Lung (tissue), 12 donors: ENCODE data around the gene FAM114A2. TPM values are rescaled to one million over a fixed set of nuclear protein-coding genes. Genes with fewer than 3 reads are reported as not detected.
A peak's percentile ranks its signal among the peaks of the same experiment; 100 is the strongest.

Experiments used
- ATAC-seq: fragments of 200-7000 bp; cut with Tn5 transposase; one replicate; pipeline ENCODE4 v1.9.1; 2020; ENCODE audit warnings: moderate number of reproducible peaks; ENCODE audit not compliant: insufficient read depth, low FRiP score
- DNase-seq, 3 donors: peaks; one replicate each; pipeline ENCODE4 v3.0.0-alpha.2; 2013 to 2017
- H3K27ac ChIP-seq, 2 donors: one replicate each; pipeline ENCODE4 v1.5.1; 2013; ENCODE audit warnings: mild to moderate bottlenecking in 2 of 2, moderate library complexity in 2 of 2, control low read depth in 1 of 2, inconsistent platforms in 1 of 2, low read depth in 1 of 2, low read length in 1 of 2
- H3K27me3 ChIP-seq, 3 donors: one replicate each; pipeline ENCODE4 v1.5.1; 2013; ENCODE audit warnings: low read length in 2 of 3; ENCODE audit not compliant: control insufficient read depth in 3 of 3, insufficient read depth in 3 of 3
- H3K36me3 ChIP-seq, 4 donors: one replicate each; pipeline ENCODE4 v1.5.1; 2013; ENCODE audit warnings: low read length in 4 of 4, mild to moderate bottlenecking in 1 of 4, moderate library complexity in 1 of 4; ENCODE audit not compliant: control insufficient read depth in 4 of 4, insufficient read depth in 4 of 4
- H3K4me1 ChIP-seq, 5 donors: one replicate each; pipeline ENCODE4 v1.5.1; 2013; ENCODE audit warnings: low read length in 5 of 5, mild to moderate bottlenecking in 2 of 5, moderate library complexity in 1 of 5; ENCODE audit not compliant: control insufficient read depth in 5 of 5, insufficient read depth in 5 of 5
- H3K4me3 ChIP-seq: one replicate; pipeline ENCODE4 v1.5.1; 2013; ENCODE audit warnings: mild to moderate bottlenecking, control low read depth, moderate library complexity
- H3K9ac ChIP-seq, 2 donors: one replicate each; pipeline ENCODE4 v1.5.1; 2013; ENCODE audit warnings: low read length in 2 of 2, control low read depth in 1 of 2; ENCODE audit not compliant: insufficient read depth in 1 of 2
- H3K9me3 ChIP-seq, 4 donors: one replicate each; pipeline ENCODE4 v1.5.1; 2013; ENCODE audit warnings: low read length in 3 of 4, mild to moderate bottlenecking in 1 of 4, moderate library complexity in 1 of 4; ENCODE audit not compliant: control insufficient read depth in 4 of 4, insufficient read depth in 3 of 4
- WGBS, 2 donors: extraction: QIAGEN DNeasy Blood & Tissue Kit; methylation state at CpG; one replicate each; pipeline ENCODE4 v1.1.7; 2013; 5-methylcytosine and 5-hydroxymethylcytosine counted together
- polyA plus RNA-seq, 2 donors: library from polyadenylated mRNA; stranded (reverse); fragments of 200-250 nt; gene quantifications; one replicate each; pipeline ENCODE4 v1.2.1, GENCODE V29; 2013
- total RNA-seq, 2 donors: library from RNA; depleted of rRNA in 1 of 2; stranded (reverse); fragments of >200 nt in 1 of 2; gene quantifications; one replicate each; pipeline ENCODE4 v1.2.1, GENCODE V29; 2014 to 2021
- TF ChIP-seq, protein P1 (sequence below): IDR thresholded peaks from 2 replicates; pipeline ENCODE4 v1.5.1; 2012; ENCODE audit warnings: mild to moderate bottlenecking; ENCODE audit errors: control extremely low read depth, extremely low read depth
- donor health status: control.
- donor health status: control.
- donor health status: Bipolar disorder and iron deficiency.
- donor health status: healthy.
- donor health status: DM: yes; HTN: yes; CAD: no.

Gene FAM114A2
- total and polyA plus RNA-seq, 4 donors = 7.3 to 49.7 (median 26.6) TPM

DNA sequence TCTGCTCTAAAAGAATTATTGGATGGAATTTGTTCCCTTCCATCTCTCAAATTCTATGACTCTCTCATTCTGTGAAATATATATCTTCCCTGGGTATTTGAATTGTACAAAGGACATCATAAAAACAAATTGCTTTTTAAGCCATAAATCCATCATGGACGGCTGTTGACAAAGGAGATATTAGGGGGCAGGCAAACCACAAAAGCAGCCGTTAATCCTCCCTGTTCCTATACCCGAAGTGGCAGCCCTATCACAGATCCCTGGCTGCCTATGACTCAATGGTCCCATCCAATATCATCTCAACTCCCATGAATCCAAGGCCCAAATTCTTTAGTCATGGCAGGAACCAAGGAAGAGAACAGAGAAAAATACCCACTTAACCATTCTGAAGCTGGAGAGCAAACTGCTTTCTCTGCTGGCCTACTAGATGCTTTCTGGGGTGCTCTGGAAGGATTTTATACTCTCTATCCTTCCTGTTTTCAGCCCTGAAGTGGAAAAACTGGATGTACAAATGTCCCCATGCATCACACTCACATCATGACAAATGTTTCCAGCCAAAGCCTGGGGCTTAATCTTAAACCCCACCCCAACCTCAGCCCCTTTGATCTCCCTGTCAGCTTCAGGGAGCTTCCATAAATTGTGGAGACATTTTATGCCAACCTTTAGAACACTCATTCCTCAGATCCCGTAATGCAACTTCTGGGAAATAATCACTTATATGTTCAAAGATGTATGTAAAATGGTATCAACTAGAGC is 59.5 kb downstream of the FAM114A2 start:
- 59 to 77% methylated on average over 4 of the region's 4 CpGs for WGBS, 2 donors
- Histone ChIP-seq H3K4me3 (no peak overlapping the region), H3K36me3 (no peaks in the 10 kb centered on the region), H3K27me3 (peaks cover 0 to 4% (median 0%) of the 10 kb centered on the region in 3 donors), H3K27ac (no peak overlapping the region), H3K9me3 (peaks cover 0 to 2% (median 0%) of the 10 kb centered on the region in 4 donors), H3K4me1 (no peaks in the 10 kb centered on the region), H3K9ac (no peak overlapping the region)
- ATAC-seq = no peak
- TF ChIP-seq, protein P1, sequence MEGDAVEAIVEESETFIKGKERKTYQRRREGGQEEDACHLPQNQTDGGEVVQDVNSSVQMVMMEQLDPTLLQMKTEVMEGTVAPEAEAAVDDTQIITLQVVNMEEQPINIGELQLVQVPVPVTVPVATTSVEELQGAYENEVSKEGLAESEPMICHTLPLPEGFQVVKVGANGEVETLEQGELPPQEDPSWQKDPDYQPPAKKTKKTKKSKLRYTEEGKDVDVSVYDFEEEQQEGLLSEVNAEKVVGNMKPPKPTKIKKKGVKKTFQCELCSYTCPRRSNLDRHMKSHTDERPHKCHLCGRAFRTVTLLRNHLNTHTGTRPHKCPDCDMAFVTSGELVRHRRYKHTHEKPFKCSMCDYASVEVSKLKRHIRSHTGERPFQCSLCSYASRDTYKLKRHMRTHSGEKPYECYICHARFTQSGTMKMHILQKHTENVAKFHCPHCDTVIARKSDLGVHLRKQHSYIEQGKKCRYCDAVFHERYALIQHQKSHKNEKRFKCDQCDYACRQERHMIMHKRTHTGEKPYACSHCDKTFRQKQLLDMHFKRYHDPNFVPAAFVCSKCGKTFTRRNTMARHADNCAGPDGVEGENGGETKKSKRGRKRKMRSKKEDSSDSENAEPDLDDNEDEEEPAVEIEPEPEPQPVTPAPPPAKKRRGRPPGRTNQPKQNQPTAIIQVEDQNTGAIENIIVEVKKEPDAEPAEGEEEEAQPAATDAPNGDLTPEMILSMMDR = no peak
- DNase-seq = no peak

DNA sequence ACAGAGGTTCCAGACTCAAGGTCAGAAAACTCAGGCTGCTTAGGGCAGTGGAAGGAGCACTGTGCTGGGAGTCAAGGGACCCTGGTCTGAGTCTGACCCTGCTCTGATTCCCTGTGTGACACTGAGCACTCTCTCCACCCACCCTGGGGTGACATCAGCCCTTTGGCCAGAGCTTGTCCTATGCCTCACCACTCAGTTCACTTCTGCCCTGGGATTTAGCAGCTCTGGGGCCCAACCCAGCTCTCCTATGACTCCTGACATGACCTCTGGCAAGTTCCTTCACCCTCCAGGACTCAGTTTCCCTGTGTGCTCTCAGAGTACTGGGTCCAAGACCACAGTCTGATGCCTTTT is 63.9 kb downstream of the FAM114A2 start:
- Histone ChIP-seq H3K27me3 (peaks cover 0 to 4% (median 0%) of the 10 kb centered on the region in 3 donors), H3K4me1 (peaks cover 0 to 8% (median 0%) of the 10 kb centered on the region in 5 donors), H3K9ac (no peak overlapping the region), H3K4me3 (no peak overlapping the region), H3K9me3 (peaks cover 0 to 2% (median 0%) of the 10 kb centered on the region in 4 donors), H3K27ac (no peak overlapping the region), H3K36me3 (no peaks in the 10 kb centered on the region)
- no peak for DNase-seq
- TF ChIP-seq, protein P1 = no peak
- ATAC-seq = no peak

DNA sequence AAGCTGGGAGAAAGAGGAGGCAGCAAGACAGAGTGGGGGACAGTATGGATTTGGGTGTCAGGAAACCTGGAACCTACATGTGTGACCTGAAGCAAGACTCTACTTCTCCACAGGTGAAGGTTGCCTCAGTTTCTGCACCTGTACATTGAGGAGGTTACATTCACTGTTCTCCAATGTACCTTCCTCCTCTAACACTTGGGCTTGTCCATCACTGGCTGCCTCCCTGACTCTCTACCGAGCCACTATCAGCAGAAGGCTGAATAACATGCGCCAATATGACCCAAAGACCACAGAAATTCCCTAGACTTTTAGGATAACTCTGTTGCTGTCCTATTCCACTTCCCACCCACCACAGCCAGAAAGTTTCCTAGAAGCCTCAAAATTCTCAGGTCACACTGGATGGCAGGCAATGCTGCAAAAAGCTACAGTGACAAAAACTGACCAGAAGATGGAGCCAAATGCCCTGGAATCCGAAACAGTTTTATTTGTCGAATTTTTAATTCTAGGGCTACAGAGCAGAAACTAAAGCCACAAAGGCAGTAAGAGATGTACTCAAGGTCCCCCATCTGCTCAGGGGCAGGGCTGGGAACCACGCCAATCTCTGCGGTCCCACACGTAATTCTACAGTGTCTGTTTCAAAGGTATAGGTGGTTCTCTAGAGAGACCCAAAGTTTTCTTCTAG is 64.4 kb downstream of the FAM114A2 start:
- peak; percentile 38 for ATAC-seq
- Histone ChIP-seq H3K9ac (no peak overlapping the region), H3K27ac (no peak overlapping the region), H3K4me3 (no peak overlapping the region), H3K4me1 (peaks cover 0 to 8% (median 0%) of the 10 kb centered on the region in 5 donors), H3K27me3 (peaks cover 0 to 4% (median 0%) of the 10 kb centered on the region in 3 donors), H3K36me3 (no peaks in the 10 kb centered on the region), H3K9me3 (peaks cover 0 to 2% (median 0%) of the 10 kb centered on the region in 4 donors)
- 19% methylated on average over 7 of the region's 7 CpGs for WGBS, 2 donors
- DNase-seq = peak; percentile 40 to 75 (median 71)
- TF ChIP-seq, protein P1 = peak; percentile 62
